Islet precursor cell (in vitro differentiated cells): Measurements from ENCODE around the gene BAIAP3.
A peak's percentile ranks its signal among the peaks of the same experiment; 100 is the strongest.

Experiments
- DNase-seq: peaks from one replicate; pipeline ENCODE4 v3.0.0-alpha.2; 2018

BAIAP3 gene

GRCh38 chr16:1300664-1301476 lies 32.6 kb upstream of the BAIAP3 start:
- DNase-seq: peak; percentile 94

- DNase-seq: no peak
Measured at GRCh38 chr16:1301562-1301961, 31.9 kb upstream of the BAIAP3 start.

- DNase-seq: no peak
Measured at GRCh38 chr16:1305823-1306222, 27.6 kb upstream of the BAIAP3 start.

GRCh38 chr16:1306334-1306733 lies 27.1 kb upstream of the BAIAP3 start:
- DNase-seq: no peak

- DNase-seq: no peak
Measured at GRCh38 chr16:1308036-1308976, 25.1 kb upstream of the BAIAP3 start.

GRCh38 chr16:1308977-1309885 lies 24.2 kb upstream of the BAIAP3 start, which contains the start of gene UBE2I:
TSS of gene UBE2I (plus strand) at chr16:1309636. CDS start at chr16:1314031, 4,395 bp downstream.
- DNase-seq: peak; percentile 99

- DNase-seq: no peak
Measured at GRCh38 chr16:1309888-1310831, 23.3 kb upstream of the BAIAP3 start.

GRCh38 chr16:1310832-1311200 lies 22.6 kb upstream of the BAIAP3 start:
- DNase-seq: no peak

- no peak for DNase-seq
Measured at GRCh38 chr16:1311212-1311737, 22.2 kb upstream of the BAIAP3 start.

GRCh38 chr16:1311738-1312466 lies 21.5 kb upstream of the BAIAP3 start:
- no peak for DNase-seq

- no peak for DNase-seq
Measured at GRCh38 chr16:1312467-1312816, 21.0 kb upstream of the BAIAP3 start.

- no peak for DNase-seq
Measured at GRCh38 chr16:1312903-1313302, 20.5 kb upstream of the BAIAP3 start.

- no peak for DNase-seq
Measured at GRCh38 chr16:1313721-1314369, 19.6 kb upstream of the BAIAP3 start.

- DNase-seq: no peak
Measured at GRCh38 chr16:1314399-1315068, 18.9 kb upstream of the BAIAP3 start.

- DNase-seq: no peak
Measured at GRCh38 chr16:1315081-1316032, 18.1 kb upstream of the BAIAP3 start.

GRCh38 chr16:1316033-1316405 lies 17.4 kb upstream of the BAIAP3 start:
- DNase-seq: no peak

- DNase-seq: no peak
Measured at GRCh38 chr16:1317479-1318267, 15.8 kb upstream of the BAIAP3 start.

- no peak for DNase-seq
Measured at GRCh38 chr16:1318268-1318545, 15.2 kb upstream of the BAIAP3 start.
